ENCODE measurements around the gene PJA2. TPM values are rescaled to one million over a fixed set of nuclear protein-coding genes. Genes with fewer than 3 reads are reported as not detected.

PJA2 gene
- total and polyA plus RNA-seq, 11 donors: 19.0 to 108 (median 85.3) TPM

DNA sequence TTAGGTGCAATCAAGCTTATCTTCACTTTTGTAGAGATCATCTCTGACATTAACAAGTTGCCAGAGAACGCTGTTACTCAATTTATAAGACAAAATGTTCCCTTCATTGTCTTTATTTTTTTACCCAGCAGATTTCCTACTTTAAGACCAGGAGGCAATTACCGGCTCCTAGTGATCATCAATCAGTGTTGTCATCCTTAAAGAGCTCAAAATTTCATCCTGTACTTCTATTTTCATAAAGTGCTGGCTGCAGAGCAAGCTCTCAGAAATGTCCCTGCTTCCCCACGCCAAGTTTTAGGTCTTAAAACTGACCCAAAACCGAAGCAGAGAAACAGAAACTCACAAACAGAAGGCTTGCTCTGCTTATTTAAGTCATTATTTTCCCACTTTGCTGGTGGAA lies 82.9 kb downstream of the PJA2 start:
- DNase-seq: no peak
- TF ChIP-seq POLR2A (IDR thresholded peaks at IDR 0.05): no peak
- TF ChIP-seq, protein P1, sequence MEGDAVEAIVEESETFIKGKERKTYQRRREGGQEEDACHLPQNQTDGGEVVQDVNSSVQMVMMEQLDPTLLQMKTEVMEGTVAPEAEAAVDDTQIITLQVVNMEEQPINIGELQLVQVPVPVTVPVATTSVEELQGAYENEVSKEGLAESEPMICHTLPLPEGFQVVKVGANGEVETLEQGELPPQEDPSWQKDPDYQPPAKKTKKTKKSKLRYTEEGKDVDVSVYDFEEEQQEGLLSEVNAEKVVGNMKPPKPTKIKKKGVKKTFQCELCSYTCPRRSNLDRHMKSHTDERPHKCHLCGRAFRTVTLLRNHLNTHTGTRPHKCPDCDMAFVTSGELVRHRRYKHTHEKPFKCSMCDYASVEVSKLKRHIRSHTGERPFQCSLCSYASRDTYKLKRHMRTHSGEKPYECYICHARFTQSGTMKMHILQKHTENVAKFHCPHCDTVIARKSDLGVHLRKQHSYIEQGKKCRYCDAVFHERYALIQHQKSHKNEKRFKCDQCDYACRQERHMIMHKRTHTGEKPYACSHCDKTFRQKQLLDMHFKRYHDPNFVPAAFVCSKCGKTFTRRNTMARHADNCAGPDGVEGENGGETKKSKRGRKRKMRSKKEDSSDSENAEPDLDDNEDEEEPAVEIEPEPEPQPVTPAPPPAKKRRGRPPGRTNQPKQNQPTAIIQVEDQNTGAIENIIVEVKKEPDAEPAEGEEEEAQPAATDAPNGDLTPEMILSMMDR (IDR thresholded peaks at IDR 0.05): no peak
- Histone ChIP-seq H3K4me3 (no peak overlapping the region), H3K27me3 (no peaks in the 10 kb centered on the region), H3K4me1 (peaks cover 0 to 25% (median 0%) of the 10 kb centered on the region in 12 donors), H3K9me3 (no peaks in the 10 kb centered on the region), H3K36me3 (peaks cover 0 to 7% (median 0%) of the 10 kb centered on the region in 9 donors), H3K27ac (peak overlapping the region in 1 of 12 donors; percentile 58)
- 68 to 80% (median 72%) methylated on average over 4 of the region's 4 CpGs for WGBS, 4 donors
- intact Hi-C loops (cut with DNase I): no loop called here
- no peak for ATAC-seq

DNA sequence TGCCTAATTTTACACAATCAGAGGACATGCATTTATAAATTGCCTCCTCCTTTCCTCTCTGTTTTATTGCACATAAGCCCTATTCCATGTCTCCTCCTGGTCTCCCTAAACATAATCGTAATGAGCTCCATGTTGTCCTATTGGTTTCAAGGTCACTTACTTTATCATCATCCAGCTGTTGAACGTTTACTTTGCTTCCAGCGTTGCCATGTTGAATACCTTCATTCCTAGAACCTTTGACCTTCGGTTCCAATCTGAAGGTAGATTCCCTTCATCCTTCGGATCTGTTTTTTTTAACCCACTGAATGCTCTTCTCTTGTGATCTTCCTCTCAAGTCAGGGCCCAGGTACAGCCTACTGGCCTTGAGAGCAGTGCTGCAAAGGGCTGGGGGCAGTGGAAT lies 84.3 kb downstream of the PJA2 start:
- intact Hi-C loops (cut with DNase I): no loop called here
- H3K9me3 ChIP-seq: no peaks in the 10 kb centered on the region
- peaks cover 0 to 7% (median 0%) of the 10 kb centered on the region in 9 donors for H3K36me3 ChIP-seq
- TF ChIP-seq, protein P1 (IDR thresholded peaks at IDR 0.05): no peak
- TF ChIP-seq POLR2A (IDR thresholded peaks at IDR 0.05): no peak
- DNase-seq: no peak
- ATAC-seq: no peak
- no peak overlapping the region for H3K27ac ChIP-seq
- no peaks in the 10 kb centered on the region for H3K27me3 ChIP-seq
- 79 to 89% (median 82%) methylated on average over 5 of the region's 5 CpGs for WGBS, 4 donors
- H3K4me1 ChIP-seq: peaks cover 0 to 25% (median 0%) of the 10 kb centered on the region in 12 donors
- H3K4me3 ChIP-seq: no peak overlapping the region

DNA sequence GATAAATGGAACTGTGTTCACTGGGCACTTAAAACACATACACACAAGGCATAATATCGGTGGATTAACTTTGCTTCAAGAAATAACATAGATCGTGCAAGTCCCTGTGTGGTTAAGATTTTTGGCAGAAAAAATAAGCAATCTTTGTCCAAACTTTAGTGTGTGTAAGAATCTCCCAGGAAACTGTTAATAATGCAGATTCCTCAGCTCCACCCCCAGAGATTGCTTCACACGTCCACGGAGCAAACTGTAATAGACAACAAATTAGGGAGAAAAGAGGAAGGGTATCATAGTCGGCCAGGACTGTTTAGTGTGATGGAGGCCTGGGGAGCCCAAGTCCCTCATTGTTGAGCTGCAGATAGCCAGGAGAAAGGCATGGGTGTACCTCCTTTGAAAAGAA lies 84.8 kb downstream of the PJA2 start:
- ATAC-seq (no peak), DNase-seq (no peak)
- H3K9me3 ChIP-seq: no peaks in the 10 kb centered on the region
- no peak for TF ChIP-seq POLR2A (IDR thresholded peaks at IDR 0.05)
- TF ChIP-seq, protein P1 (IDR thresholded peaks at IDR 0.05): no peak
- H3K27ac ChIP-seq: no peak overlapping the region
- H3K27me3 ChIP-seq: no peaks in the 10 kb centered on the region
- H3K4me3 ChIP-seq: no peak overlapping the region
- intact Hi-C loops (cut with DNase I): no loop called here
- WGBS, 4 donors: 64 to 74% (median 73%) methylated on average over 5 of the region's 5 CpGs
- H3K36me3 ChIP-seq: peaks cover 0 to 5% (median 0%) of the 10 kb centered on the region in 9 donors
- peaks cover 0 to 22% (median 0%) of the 10 kb centered on the region in 12 donors for H3K4me1 ChIP-seq

DNA sequence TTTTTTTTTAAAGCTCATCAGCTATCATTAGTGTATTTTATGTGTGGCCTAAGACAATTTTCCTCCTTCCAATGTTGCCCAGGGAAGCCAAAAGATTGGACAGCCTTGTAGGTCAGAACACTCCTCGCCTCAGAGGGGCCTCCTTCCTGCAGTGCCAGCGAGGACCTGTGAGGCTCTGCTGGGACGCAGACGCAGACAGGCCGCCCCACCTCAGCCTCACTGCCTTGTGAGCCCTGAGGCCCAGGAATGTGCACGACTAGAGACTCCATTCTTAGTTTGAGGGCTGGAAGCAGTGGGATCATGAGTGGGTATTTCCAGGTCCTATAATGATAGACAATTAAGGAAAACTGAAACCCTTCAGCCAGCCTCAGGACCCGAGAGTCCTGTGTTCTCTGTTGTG lies 85.4 kb downstream of the PJA2 start:
- TF ChIP-seq, protein P1 (IDR thresholded peaks at IDR 0.05): no peak
- no peak for TF ChIP-seq POLR2A (IDR thresholded peaks at IDR 0.05)
- no peaks in the 10 kb centered on the region for H3K27me3 ChIP-seq
- intact Hi-C loops (cut with DNase I): no loop called here
- H3K4me1 ChIP-seq: peaks cover 0 to 17% (median 0%) of the 10 kb centered on the region in 12 donors
- H3K36me3 ChIP-seq: peaks cover 0 to 3% (median 0%) of the 10 kb centered on the region in 9 donors
- H3K9me3 ChIP-seq: no peaks in the 10 kb centered on the region
- 89 to 98% (median 91%) methylated on average over 7 of the region's 7 CpGs for WGBS, 4 donors
- DNase-seq: no peak
- ATAC-seq: no peak
- no peak overlapping the region for H3K4me3 ChIP-seq
- H3K27ac ChIP-seq: no peak overlapping the region

Measured in heart left ventricle (tissue), 16 donors.